ENCODE results near the gene DNMT3A.
A peak's percentile ranks its signal among the peaks of the same experiment; 100 is the strongest.

Gene DNMT3A

DNA sequence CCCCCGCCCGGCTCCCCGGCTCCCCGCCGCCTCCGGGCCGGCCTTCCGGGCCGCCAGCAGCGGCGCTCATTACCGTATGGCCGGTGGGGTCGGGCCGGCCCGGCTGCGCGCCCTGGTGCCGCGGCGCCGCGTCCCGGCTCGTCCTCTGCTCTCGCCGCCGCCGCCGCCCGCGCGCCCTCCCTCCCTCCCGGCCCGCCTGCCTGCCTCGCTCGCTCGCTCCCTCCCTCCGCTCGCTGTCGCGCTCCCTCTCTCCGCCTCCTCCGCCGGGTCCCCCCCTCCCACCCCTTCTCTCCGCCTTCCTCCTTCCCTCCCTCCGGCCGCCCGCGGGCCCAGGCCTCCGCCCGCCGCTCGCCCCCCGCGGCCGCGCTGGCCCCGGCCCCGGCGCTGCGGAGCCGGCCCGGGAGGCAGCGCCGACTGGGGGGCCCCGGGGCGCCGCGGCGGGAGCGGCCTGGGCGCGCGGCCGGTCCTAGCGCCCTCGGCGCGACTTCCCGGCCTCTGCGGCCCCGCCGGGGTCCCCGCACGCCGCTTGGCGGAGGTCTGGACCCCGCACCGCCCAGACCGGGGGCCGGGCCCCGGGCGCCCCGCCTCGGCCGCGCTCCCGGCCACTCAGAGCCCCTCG is at the start of gene DNMT3A:
Gene DNMT3A (minus strand): TSS at position 173 of the 619 bp plus-strand sequence. CDS start 27,941 bp downstream, outside the sequence.
- peak; percentile 87 for DNase-seq (ENCODE audit: low spot score)

DNA sequence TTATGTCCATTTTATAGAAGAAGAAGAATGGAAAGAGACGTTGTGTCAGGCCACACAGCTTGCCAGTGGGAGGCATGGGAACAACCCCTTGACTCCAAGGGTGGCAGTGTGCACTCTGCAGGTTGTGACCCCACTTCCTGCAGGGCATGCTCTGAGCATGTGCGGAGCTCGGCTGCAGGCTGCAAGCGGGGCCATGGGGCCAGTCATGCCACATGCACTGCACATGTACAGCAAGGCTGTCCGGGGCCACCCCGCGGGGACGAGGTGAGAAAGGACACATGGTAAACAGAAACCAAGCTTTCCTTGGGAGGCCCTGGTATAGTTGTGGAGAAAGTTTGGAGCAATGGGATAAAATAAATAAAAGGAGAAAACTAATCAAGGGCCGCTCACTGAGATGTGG is 47.4 kb upstream of the DNMT3A start:
- no peak for DNase-seq (ENCODE audit: low spot score)

DNA sequence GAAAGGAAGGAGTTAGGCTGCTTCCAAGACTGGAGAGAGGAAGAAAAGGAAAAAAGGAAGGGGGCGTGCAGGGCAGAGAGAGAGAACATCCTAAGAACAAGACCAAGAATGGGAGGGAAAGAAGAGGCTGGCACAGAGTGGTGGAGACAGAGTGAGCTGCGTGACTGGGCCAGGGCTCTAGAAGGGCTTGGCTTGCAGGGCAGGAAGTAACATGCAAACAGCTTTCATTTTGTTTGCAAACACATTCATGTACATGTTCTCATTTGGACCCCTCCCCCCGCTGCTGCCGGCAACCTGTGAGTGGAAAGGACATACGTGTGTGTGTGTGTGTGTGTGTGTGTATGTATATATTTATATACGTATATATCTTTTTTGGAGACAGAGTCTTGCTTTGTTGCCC is 46.8 kb upstream of the DNMT3A start:
- DNase-seq (ENCODE audit: low spot score) = no peak

DNA sequence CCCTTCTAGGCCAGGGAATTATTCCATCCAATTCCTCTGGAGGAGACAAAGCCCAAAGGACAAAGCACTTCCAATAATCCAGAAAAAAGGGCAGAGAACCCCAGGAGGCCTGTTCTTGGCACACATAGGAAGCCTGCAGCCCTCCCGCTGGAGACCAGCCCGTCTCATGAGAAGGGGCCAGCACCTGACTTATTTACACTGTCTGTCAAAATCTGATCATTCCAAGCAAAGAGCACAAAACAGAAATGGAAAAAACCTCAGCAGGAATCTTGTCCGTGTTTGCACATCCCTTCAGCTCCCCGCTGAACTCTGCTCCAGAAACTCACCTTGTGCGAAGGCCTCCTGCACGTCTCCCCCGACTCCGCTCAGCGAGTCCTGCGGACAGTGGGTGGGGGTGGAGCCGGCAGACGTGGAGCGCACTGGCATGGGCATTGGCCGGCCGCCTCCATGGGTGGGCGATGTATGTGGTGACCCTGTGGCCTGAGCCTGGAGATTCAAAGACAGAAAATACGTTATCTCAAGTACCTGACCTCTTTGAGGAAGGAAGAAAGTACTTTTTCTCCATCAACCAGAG is 46.2 kb upstream of the DNMT3A start:
- DNase-seq (ENCODE audit: low spot score) = no peak

DNA sequence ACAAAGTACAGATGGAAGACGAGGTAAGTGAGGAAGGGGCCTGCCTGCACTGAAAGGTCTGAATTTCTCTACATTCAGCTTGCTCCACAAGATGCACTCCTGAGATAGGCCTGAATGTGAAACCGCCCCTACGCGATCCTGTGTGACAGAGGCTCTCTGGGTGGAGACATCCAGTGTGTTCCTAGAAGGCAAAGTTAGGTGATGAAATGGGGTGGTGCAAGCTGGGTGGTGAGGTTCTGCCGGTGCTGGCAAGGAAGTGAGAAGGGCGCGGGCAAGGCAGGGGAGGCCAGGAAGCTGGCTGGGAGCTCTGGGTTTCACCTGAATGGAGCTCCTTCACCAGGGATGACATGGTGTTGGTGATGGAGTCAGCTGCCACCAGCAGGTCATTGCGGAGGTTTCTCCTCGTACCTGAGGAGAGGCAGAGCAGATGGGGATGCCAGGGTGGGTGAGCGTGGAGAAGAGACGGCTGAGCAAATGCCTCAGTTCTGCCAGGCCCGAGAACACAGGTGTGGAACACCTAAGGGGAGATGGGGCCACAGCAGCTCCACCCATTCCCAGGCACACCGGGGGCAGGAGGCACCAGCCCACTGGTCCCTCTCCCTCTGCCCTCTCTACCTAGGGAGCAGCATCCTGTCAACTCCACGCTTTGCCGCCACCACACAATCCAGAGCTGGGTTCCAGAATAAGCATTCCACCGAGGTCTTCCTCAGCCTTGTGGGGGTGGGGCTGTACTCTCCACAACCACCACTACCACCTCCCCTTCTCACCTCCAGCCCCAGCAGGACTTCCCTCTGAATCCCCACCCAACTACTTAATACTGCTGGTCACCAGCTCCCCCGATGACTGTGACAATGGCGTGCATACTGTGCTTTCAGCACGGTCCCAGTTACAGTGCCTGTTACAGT is 45.5 kb upstream of the DNMT3A start:
- DNase-seq (ENCODE audit: low spot score) = no peak

DNA sequence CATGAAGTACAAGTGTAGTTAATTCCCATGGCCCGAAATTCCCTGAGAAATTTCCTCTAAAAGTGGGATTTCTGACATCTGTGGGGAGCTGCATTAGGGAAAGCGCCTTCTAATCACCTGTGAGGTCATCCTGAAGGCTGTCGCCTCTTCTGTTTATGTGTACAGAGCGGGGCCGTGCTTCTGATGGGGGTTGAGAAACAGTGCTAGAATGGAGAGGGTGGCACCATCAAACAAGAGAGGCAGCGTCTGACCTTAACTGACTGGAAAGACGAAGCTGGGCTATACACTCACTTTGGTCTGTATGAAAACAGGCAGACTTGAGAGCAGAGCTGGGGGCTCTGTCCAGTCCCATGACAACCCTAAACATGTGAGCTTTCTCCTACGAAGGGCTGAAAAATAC is 44.2 kb upstream of the DNMT3A start:
- DNase-seq (ENCODE audit: low spot score) = no peak

DNA sequence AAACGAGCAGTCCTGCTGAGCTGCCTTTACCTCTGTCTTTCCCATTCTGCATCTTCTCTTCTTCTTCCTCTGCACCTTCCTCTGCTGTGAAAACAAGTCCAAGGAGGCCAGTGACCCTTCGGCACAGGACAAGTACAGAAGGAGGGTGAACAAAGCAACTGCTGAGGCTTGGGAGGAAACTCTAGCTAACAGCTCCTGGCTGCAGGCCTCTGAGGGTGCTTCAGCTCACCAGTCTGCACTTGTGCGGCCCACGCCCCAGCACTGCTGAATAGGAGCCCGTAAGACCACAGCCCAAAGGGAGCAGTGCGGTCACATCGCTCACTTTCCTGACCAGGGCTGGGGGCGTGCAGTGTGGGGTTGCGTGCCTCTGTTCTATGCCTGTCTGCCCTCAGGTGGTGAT is 42.1 kb upstream of the DNMT3A start:
- no peak for DNase-seq (ENCODE audit: low spot score)

DNA sequence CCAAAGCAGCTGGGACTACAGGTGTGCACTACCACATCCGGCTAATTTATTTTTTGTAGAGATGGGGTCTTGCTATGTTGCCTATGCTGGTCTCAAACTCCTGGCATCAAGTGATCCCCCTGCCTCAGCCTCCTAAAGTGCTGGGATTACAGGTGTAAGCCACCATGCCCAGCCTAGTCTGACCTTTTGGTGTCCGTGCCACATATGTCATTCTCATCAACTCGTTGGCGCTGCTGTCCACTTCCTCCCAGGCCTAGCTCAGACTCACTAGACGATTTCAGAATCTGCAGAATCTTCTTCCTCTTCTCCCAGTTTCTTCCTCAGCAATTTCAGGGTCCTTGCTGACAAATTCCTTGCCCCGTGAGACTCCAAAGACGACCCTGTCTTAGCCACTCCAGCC is 39.8 kb upstream of the DNMT3A start:
- no peak for DNase-seq (ENCODE audit: low spot score)

DNA sequence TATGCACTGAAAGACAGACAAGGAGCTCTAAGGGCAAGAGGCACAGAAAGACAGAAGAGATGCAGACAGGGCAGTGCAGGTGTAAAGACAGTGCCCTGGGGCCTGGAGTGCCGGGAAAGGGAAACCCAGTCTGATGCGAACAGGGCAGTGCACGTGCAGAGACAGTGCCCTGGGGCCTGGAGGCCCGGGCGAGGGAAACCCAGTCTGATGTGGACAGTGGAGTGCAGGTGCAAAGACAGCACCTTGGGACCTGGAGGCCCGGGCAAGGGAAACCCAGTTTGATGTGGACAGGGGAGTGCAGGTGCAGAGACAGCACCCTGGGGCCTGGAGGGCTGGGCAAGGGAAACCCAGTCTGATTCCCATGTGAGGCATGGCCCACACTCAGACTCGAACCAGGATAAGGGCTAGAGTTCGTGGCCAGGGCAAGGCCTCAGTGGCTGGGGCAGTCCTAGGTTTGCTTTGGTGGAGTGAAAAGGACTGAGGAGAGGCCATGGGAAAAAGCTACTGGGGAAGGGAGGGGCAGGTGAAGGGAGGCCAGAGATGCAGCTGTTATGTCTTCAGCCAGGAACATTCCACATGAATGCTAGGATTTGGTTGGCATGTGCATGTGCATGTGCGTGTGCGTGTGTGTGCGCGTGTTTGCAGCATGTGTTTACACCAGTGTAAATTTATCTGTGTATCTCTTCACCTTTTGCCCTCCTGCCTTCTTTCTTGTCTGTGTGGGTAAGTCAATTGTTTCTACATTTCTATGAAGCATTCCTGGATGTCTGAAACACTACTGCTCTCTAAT is 39.1 kb upstream of the DNMT3A start:
- no peak for DNase-seq (ENCODE audit: low spot score)

DNA sequence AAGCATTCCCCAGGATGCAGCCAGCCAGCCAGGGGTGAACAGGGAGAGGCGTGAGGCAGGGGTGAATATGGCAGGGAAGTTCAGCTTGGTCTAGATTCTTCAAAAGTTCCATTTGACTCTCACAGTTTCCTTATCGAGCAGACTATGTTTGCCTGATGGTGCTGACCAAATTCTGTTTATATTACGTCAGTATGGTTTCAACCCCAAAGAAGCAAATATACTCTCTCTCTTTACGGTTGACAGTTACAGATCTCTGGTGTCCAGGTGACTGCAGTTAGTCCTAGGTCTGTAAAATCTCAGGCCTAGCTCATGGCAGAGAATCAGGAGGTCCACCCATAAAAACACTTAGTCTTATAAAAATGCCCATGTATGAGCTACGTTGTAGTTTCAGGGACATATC is 38.3 kb upstream of the DNMT3A start:
- DNase-seq (ENCODE audit: low spot score) = no peak

DNA sequence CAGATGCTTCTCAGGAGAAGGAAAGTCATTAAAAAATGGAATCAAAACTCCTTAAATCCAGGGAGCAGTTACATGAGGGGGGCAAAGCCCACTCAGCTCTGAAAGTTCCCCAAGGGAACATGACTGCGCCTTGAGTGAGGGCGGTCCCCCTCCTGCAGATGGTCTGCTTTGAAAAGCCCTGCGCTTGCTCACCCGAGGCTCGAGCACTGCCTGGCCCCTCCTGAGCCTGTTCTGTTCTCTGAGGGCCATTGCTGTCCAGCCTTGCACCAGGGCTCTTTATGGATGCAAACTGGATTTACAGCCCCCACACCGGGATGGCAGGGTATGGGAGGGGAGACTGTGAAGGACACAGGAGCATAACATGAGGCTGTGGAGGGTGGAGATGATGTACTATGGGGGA is 37.8 kb upstream of the DNMT3A start:
- DNase-seq (ENCODE audit: low spot score) = no peak

DNA sequence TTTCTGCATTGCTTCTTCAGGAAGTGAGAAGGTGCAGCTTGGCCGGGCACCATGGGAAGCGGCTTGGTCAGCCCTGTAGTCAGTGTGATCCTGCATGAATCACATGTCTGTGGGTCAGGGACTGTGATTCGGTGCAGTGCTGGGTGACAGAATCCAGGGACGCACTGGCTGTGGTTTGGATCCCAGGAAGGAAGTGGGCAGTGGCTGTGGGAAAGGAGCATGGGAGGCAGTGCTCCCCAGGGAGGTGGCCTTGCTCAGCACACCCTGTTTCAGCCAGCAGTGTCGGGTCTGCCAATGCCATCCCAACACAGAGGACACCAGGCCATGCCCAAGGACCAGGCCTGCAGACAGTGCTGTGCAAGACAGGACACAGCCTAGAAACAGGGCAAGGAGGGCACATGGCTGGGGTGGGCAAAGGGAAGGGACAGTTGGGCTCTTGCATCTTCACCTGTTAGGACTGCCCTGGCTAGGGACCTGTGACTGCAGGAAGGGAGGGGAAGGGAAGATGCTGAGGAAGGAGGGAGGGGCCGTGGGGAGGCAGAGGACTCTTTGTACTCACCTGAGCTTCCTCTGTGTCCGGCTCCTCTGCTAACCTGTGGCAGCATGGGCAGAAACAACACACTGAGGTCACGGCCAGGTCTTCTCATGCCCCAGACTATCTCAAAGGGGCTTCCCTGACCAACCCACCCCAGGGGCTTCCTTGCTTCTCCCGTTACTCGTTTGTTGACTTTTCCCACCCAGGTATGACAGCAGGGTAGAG is 37.2 kb upstream of the DNMT3A start:
- no peak for DNase-seq (ENCODE audit: low spot score)

DNA sequence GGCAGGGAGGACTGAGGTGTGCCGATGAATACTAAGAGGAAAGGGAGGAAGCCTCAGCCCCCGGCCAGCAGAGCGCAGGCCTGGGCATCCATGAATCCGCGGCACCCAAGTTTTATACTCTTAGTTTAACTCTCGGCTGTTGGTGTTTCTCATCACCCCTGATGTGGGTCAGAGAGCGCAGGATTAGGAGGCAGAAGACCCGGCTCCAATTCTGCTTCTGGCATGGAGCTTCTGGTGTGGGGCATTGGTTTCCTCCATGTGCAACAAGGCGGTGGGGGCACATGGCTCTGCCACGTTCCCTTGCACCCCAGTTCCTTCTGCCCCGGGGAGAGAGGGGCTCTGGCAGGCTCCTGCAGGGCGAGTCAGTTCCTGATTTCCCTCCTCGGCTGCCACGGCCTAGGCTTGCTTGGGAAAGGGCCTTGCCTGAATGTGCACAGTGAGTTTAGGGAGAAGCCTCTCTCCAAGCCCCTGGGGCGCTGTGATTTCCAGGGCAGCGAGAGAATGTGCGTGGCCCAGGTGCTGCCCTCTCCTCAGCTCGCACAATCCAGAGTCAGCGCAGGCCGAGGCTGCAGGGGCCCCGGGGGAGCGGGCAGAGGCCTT is 36.2 kb upstream of the DNMT3A start:
- no peak for DNase-seq (ENCODE audit: low spot score)

DNA sequence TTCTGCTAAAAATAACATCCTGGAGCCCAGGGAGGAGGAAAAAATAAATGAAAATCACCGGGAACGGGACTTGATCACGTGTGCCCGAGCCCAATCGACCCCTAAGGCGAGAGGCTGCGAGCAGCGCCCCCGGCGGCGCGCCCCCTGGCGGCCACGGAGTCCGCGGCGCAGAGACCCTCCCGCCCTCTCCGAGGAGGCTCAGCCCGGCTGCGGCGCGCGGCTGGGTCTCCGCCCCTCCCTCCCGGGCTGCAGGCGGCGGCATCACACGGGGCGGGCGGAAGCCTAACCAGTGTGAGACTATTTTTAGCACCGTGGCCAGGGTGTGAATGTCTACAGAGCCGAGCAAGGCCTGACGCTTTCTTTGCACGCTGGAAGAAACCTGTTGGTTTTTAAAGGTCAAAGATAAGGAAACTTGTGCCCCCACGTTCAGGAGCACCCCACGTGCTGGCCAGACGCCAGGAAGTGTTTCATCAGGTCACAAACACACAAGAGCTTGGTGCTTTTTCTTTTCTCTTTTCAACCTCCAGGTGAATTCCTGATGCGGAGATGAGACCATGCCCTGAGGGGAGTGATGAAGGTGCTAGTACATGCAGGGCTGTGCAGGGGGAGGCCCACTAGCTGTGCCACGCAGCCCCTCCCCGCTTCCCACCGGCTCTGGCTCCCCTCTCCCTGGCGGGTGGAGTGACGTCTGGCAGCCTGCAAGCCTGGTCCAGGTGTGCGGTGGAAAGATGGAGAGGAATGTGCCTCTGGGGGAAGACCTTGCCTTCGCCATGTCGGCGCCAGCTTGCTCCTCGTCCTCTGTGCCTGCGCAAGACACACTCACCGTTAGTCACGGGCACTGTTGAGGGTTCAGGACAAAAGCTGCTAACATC is 35.3 kb upstream of the DNMT3A start:
- peak; percentile 92 for DNase-seq (ENCODE audit: low spot score)

DNA sequence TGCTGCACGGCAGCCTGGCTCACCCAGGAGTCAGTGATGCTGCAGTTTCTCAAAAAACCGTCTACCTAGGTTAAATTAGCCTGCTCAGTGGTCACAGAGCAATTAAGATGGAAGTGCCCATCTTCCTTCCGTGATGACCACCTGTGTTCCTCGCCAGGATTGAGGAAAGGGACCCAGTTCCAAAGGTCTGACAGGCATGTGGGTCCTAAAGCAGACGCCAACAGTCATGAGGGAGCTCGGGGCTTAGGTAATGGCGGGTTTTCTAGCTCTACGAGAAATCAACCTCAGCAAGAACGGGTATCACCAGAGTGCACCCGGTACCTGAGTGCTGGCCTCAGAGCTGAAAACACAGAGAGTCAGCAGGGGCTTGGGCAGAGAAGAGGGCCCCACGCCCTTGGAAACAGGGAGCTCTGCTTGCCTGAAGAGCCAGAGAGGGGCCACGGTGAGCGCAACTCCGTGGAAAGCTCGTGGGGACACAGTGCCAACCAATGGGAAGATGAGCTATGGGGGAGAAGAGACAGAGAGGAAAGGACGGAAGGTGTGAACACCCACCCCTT is 34.3 kb upstream of the DNMT3A start:
- no peak for DNase-seq (ENCODE audit: low spot score)

DNA sequence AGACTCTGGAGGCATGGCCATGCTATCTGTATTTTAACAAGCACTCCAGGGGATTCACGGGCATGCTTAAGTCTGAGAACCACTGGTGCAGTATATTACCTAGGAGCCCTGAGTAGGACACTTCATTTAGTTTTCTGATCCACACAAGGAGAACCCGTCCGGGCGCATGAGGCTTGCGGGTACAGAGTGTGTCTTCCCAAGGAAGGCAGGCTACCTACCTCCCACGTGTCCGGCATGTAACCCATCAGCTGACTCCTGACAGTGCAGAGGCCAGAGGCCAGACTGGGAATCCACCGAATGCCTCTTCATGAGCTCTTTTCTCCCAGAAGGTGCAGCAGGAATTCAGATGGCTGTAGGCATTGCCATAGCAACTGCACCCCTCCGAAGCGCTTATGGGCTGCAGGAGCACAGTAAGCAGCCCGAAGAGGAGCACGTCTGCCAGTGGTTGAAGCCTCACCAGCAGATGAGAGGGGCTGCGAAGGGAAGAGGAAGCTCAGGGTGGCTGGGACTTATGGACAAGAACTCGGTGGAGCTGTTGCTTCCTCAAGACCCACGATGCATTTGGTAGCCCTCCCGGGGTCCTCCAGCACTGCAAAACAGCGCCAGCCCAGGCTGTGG is 33.8 kb upstream of the DNMT3A start:
- DNase-seq (ENCODE audit: low spot score) = no peak

DNA sequence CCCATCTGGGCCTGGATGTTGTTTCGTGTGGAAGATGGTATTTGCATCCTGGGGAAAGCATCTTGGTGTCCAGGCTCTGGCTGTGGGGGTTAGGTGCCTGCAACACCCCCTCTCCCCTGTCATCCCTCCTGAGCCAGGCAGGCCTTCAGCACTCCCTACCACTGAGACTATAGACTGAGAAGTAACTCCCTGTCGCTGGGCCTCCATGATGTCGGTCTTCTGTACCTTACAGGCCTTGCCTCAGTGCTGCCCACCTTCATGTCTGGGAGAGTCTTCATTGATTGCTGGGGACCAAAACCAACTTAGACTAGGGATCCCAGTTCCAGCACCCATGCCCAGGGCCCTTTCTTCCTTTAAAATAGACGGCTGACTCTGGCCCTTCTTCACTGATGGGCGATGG is 33.1 kb upstream of the DNMT3A start:
- no peak for DNase-seq (ENCODE audit: low spot score)

DNA sequence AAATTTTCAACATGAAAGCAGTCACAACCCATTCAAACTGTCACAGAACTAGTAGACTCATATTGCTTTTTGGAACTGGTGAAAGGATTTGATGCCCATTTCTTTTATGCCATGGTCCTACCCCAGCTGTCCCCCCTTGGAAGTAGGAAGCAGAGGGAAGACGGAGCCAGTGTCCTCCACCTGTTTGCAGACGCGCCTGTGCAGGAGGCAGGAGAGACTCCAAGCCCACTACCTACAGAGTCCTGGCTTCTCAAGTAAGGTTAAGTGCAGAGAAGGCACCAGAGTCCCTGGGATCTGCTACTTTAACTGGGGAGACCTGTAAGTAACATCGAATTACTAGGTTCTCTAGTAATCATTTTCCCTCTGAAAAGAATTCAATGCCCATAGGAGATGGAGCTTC is 32.7 kb upstream of the DNMT3A start:
- no peak for DNase-seq (ENCODE audit: low spot score)

DNA sequence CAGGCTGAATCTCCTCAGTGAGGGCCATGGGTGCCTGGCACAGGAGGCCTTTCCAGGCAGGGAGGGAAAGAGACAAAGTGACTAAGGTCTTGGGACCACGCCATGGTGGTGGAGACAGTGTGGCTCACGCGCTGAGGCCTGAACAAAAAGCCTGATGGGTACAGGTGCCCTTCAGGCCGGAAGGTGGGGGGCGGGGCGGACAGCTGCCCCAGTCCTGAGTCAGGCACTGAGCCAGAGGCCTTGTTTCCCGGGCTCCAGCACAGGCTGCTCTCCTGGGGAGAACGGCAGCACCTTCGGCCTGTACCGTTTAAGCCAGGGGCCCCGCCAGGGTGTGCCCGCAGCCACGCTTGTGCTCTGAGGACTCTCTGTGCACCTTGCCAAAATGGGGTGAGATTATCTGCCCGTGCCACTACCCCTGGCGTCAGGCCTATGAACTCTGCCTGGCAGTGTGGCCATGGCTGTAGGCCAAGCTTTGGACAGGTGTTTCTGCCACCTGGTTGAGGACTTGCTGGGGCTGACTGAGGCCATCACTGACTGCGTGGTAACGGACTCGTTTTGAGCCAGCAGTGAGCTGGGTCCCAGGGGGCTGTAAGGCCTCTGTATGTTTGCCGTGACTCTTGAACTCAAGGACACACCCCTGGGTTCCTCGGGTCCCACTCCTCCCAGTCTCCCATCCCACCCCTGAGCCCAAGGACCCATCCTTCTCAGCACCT is 31.7 kb upstream of the DNMT3A start:
- no peak for DNase-seq (ENCODE audit: low spot score)

All from AG08396 (cell line).